Measurements from ENCODE around the gene ELFN1.

The ELFN1 gene

GRCh38 chr7:1765336-1765735 is 95.3 kb downstream of the ELFN1 start:
- no peak for TF ChIP-seq CTCF (IDR thresholded peaks at IDR 0.05; ENCODE audit: insufficient read depth, low read depth, low read length, missing control alignments)
- H3K4me3 ChIP-seq (ENCODE audit: low read depth, low read length): no peak overlapping the region
- DNase-seq (ENCODE audit: low read depth): no peak

- no peak overlapping the region for H3K4me3 ChIP-seq (ENCODE audit: low read depth, low read length)
- DNase-seq (ENCODE audit: low read depth): no peak
- no peak for TF ChIP-seq CTCF (IDR thresholded peaks at IDR 0.05; ENCODE audit: insufficient read depth, low read depth, low read length, missing control alignments)
These were observed 97.4 kb downstream of the ELFN1 start for GRCh38 chr7:1767524-1767923.

GRCh38 chr7:1768832-1769231 is 98.8 kb downstream of the ELFN1 start:
- no peak overlapping the region for H3K4me3 ChIP-seq (ENCODE audit: low read depth, low read length)
- no peak for DNase-seq (ENCODE audit: low read depth)
- no peak for TF ChIP-seq CTCF (IDR thresholded peaks at IDR 0.05; ENCODE audit: insufficient read depth, low read depth, low read length, missing control alignments)

GRCh38 chr7:1769286-1770200 is 99.5 kb downstream of the ELFN1 start:
- no peak for DNase-seq (ENCODE audit: low read depth)
- H3K4me3 ChIP-seq (ENCODE audit: low read depth, low read length): no peak overlapping the region
- TF ChIP-seq CTCF (IDR thresholded peaks at IDR 0.05; ENCODE audit: insufficient read depth, low read depth, low read length, missing control alignments): no peak

- DNase-seq (ENCODE audit: low read depth): no peak
- TF ChIP-seq CTCF (IDR thresholded peaks at IDR 0.05; ENCODE audit: insufficient read depth, low read depth, low read length, missing control alignments): no peak
- no peak overlapping the region for H3K4me3 ChIP-seq (ENCODE audit: low read depth, low read length)
These were observed 100.3 kb downstream of the ELFN1 start for GRCh38 chr7:1770331-1770730.

- no peak for TF ChIP-seq CTCF (IDR thresholded peaks at IDR 0.05; ENCODE audit: insufficient read depth, low read depth, low read length, missing control alignments)
- no peak overlapping the region for H3K4me3 ChIP-seq (ENCODE audit: low read depth, low read length)
- no peak for DNase-seq (ENCODE audit: low read depth)
These were observed 105.3 kb downstream of the ELFN1 start for GRCh38 chr7:1775389-1775788.

- no peak for TF ChIP-seq CTCF (IDR thresholded peaks at IDR 0.05; ENCODE audit: insufficient read depth, low read depth, low read length, missing control alignments)
- H3K4me3 ChIP-seq (ENCODE audit: low read depth, low read length): no peak overlapping the region
- no peak for DNase-seq (ENCODE audit: low read depth)
These were observed 107.0 kb downstream of the ELFN1 start for GRCh38 chr7:1777122-1777521.

Data from GM12865 (cell line).